Activated T-cell treated with anti-CD3 and anti-CD28 coated beads, Interleukin-2, amount 50 U/mL, for 72 hours (primary cell): ENCODE results near the gene ZCWPW1. TPM values are rescaled to one million over a fixed set of nuclear protein-coding genes. Genes with fewer than 3 reads are reported as not detected.

Experiments used
- ATAC-seq, 2 donors: fragments of 150-1000 bp; cut with Tn5 transposase; replicated peaks in 1 of 2; 2 replicates each; pipeline ENCODE4 v1.10.0; 2021; ENCODE audit warnings: moderate library complexity in 2 of 2, mild to moderate bottlenecking in 1 of 2
- DNase-seq, 2 donors: peaks; one replicate each; pipeline ENCODE4 v3.0.0; 2021 to 2022; ENCODE audit warnings: mixed read lengths in 1 of 2
- H3K27ac Mint-ChIP-seq: one replicate; pipeline ENCODE4 v1.8.0; 2022; ENCODE audit warnings: mild to moderate bottlenecking, moderate library complexity, mixed read lengths
- H3K27me3 Mint-ChIP-seq: one replicate; pipeline ENCODE4 v1.8.0; 2022; ENCODE audit warnings: low read depth, mixed read lengths
- H3K36me3 Mint-ChIP-seq, 2 donors: one replicate each; pipeline ENCODE4 v1.8.0; 2022; ENCODE audit warnings: mixed read lengths in 2 of 2, mild to moderate bottlenecking in 1 of 2; ENCODE audit not compliant: insufficient read depth in 2 of 2
- H3K4me1 Mint-ChIP-seq: one replicate; pipeline ENCODE4 v1.8.0; 2022; ENCODE audit warnings: low read depth, mixed read lengths
- H3K4me3 Mint-ChIP-seq, 2 donors: one replicate each; pipeline ENCODE4 v1.8.0; 2022; ENCODE audit warnings: mild to moderate bottlenecking in 2 of 2, mixed read lengths in 2 of 2, moderate library complexity in 2 of 2
- H3K9me3 Mint-ChIP-seq, 2 donors: one replicate each; pipeline ENCODE4 v1.8.0; 2022; ENCODE audit warnings: mixed read lengths in 2 of 2
- total RNA-seq, 2 donors: library from RNA; stranded (reverse); gene quantifications; one replicate each; pipeline ENCODE4 v1.2.3, GENCODE V29; 2022

The ZCWPW1 gene
- total RNA-seq: 1 to 10 TPM; 5.9 to 6.5 TPM

DNA sequence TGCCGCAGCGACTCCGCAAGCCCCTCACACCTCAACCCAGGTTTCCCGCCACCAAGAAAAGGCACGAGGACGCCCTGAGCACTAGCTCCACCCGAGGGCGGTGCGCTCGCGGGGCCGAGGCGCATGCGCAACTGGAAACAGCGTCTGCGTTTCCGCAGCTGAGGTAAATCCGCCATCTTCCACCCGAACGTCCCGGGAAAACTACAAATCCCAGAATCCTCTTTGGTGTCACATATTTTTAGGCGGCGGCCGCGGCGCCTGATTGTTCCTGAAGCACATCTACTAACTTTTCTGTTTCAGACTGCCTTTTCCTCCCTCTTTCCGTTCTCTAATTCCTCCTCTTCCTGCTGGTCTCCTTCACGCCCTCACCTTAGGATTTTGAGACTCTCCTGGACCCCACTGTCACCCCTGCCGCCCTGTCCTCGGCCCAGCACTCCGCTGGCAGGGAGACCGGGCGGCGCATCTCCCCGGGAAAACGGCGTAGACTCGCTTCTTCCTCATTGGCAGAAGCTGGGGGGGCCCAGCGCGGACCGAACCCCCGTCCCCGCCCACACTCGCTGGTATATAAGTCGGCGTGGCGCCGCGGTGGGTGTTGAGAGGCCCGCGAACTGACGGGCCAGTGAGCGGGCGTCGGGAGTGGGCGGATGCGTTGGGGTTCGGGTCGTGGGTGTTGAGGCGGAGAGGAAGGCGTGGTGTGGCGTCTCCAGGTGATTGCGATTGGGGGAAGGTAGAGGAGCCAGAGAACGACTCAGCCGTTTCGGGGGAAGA is at the start of gene ZCWPW1:
ZCWPW1 (minus strand) TSS at position 505 of the 768 bp plus-strand sequence. CDS start 8,054 bp downstream, outside the sequence.
- ATAC-seq (peak; percentile 55), DNase-seq (peak; percentile 97 to 98)
- Mint-ChIP-seq H3K27ac (peak within 1 kb of the TSS; percentile 98), H3K36me3 (peaks cover 8 to 17% of the 10 kb centered on the region in 2 donors), H3K4me1 (peaks cover 37% of the 10 kb centered on the region), H3K27me3 (no peaks in the 10 kb centered on the region), H3K9me3 (no peaks in the 10 kb centered on the region), H3K4me3 (peak within 1 kb of the TSS; percentile 90 to 94)

GRCh38 chr7:100477871-100478267 is 49.4 kb upstream of the ZCWPW1 start:
- Mint-ChIP-seq H3K36me3 (peaks cover 9 to 11% of the 10 kb centered on the region in 2 donors), H3K27ac (peak overlapping the region; percentile 54), H3K4me1 (peaks cover 54% of the 10 kb centered on the region), H3K9me3 (no peaks in the 10 kb centered on the region), H3K4me3 (peak overlapping the region; percentile 86), H3K27me3 (no peaks in the 10 kb centered on the region)
- DNase-seq: peak in 1 of 2 donors; percentile 28
- ATAC-seq: no peak

DNA sequence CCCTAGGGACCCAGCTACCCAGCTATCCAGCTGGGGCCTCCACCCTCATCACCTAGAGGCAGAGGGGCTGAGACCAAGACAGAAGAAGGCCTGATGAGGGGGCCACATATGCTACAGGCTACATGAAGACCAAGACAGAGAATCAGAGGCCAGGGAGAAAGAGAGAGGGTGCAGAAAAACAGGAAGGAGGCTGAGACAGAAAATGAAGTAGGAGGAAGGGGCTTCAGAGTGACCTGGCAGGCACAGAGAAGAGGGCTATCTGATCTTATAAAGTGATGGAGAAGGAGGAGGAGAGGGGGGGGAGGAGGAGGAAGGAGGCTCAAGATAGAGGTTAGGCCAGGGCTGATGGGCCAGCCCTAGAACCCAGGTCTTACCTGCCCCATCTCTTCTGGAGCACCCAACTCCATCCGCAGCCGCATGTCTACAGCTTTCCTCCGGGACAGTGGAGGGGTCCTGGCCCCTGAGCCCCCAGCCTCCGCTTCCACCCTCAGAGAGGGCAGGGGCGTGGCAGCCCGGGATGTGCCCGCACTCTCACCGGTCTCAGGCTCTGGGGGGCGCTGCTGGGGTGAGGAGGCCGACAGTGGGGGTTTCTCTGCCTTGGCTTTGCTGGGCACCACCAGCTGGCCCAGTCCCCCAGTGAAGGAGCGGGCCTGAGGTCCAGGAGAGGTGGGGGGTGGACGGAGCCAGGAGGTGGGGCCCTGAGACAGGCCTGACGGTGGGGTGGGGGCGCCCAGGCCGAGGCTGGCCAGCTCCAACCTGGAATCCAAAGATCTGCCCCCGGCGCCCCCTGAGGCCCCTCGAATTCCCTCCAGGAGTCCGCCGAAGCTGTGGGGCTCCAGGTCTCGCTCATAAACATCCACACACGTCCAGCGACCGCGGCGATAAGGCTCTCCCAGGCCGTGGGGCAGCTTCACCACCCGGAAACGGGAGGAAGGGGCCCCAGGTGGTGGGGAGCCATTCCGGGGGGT is 48.7 kb upstream of the ZCWPW1 start:
- H3K36me3 Mint-ChIP-seq: peaks cover 9 to 11% of the 10 kb centered on the region in 2 donors
- peak overlapping the region; percentile 86 for H3K4me3 Mint-ChIP-seq
- no peaks in the 10 kb centered on the region for H3K9me3 Mint-ChIP-seq
- peak in 1 of 2 donors; percentile 24 for ATAC-seq
- H3K27me3 Mint-ChIP-seq: no peaks in the 10 kb centered on the region
- H3K27ac Mint-ChIP-seq: peak overlapping the region; percentile 83
- H3K4me1 Mint-ChIP-seq: peaks cover 49% of the 10 kb centered on the region
- DNase-seq: peak; percentile 71 to 73

DNA sequence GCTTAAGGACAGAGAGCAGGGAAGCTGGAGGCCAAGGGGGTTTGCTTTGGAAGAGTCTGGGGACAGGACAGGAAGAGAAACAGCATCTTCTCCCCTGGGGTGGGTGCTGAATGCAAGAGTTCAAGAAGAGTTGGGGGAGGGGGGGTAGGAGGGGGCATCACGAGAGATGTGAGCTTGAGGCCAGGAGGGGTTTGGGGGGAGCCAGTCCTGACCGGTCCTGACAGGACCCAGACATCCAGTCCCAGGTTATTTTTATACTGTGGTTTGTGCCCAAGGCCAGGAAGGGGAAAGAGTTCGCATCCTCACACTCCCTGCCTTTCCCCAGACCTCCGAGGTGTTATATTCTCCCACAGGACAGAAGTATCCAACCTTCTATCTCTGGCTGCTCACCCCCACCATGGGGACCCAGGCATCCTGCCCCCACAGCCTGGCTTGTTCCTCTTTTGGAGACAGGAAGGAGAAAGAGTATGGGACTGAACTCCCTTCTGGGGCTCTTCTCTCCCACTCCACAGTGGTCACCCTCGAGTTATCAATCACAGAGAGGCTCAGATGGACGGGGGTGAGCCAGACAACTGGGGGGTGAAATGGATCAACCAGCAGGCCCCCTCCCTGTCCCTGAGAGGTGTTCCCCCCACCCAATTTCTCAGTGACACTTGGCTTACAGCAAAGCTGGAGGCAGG is 47.7 kb upstream of the ZCWPW1 start:
- Mint-ChIP-seq H3K27me3 (no peaks in the 10 kb centered on the region), H3K36me3 (peaks cover 11% of the 10 kb centered on the region in 2 donors), H3K9me3 (no peaks in the 10 kb centered on the region), H3K4me1 (peaks cover 49% of the 10 kb centered on the region), H3K27ac (peak overlapping the region; percentile 91), H3K4me3 (peak overlapping the region; percentile 86)
- ATAC-seq (no peak), DNase-seq (no peak)

DNA sequence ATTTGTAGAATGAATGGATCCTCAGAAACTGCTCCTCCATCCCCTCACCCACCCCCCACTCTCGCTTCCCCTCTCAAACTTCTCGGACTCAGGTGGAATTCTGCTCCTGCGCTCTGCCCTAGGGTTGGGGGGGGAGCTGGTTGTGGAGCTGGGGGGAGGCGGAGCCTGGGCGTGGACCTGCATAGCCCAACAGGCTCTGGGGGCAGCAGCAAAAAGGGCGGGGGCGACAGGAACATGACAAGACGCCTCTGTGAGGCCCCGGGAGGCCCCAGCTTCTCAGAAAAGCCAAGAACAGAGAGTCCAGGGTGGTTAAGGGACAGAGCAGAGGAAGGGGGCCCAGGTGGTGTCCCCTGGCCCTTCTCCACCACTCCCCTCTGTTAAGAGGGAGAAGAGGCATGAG is 47.0 kb upstream of the ZCWPW1 start:
- DNase-seq (peak; percentile 26 to 35), ATAC-seq (no peak)
- peaks cover 49% of the 10 kb centered on the region for H3K4me1 Mint-ChIP-seq
- peaks cover 11% of the 10 kb centered on the region in 2 donors for H3K36me3 Mint-ChIP-seq
- peak overlapping the region; percentile 86 for H3K4me3 Mint-ChIP-seq
- no peaks in the 10 kb centered on the region for H3K9me3 Mint-ChIP-seq
- H3K27me3 Mint-ChIP-seq: no peaks in the 10 kb centered on the region
- peak overlapping the region; percentile 91 for H3K27ac Mint-ChIP-seq

DNA sequence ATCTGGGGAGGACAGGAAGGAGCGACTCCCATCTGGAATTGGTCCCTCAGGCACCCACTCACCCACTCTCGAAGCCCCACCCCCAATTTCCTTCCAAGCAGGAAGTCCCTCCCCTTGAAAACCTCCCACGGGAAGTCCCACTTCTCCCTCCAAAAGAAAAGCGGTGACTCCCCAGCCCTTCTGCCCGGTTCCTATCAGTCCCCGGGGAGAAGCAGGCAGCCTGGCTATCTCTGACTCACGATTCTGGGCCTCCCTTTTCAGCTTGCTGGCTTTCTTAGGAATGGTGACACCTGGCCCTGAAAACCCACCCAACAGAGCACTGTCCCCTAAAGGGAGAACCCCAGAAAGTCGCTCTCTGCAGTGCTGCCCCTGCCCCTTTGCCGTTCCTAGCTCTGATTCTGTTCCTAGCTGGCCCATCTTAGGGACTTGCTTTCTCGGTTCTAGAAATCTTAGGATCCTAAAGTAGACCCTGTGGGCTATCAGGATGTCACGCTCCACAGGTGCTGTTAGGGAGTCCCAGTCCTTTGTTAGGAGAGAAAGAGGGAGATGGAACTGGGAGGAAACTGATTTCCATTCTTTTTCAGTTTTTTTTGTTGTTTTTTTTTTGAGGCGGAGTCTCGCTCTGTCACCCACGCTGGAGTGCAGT is 44.5 kb upstream of the ZCWPW1 start:
- DNase-seq: no peak
- Mint-ChIP-seq H3K27ac (peak overlapping the region; percentile 89), H3K4me3 (peak overlapping the region in 1 of 2 donors; percentile 1), H3K36me3 (peaks cover 5 to 12% of the 10 kb centered on the region in 2 donors), H3K27me3 (no peaks in the 10 kb centered on the region), H3K9me3 (no peaks in the 10 kb centered on the region), H3K4me1 (peaks cover 51% of the 10 kb centered on the region)
- no peak for ATAC-seq

DNA sequence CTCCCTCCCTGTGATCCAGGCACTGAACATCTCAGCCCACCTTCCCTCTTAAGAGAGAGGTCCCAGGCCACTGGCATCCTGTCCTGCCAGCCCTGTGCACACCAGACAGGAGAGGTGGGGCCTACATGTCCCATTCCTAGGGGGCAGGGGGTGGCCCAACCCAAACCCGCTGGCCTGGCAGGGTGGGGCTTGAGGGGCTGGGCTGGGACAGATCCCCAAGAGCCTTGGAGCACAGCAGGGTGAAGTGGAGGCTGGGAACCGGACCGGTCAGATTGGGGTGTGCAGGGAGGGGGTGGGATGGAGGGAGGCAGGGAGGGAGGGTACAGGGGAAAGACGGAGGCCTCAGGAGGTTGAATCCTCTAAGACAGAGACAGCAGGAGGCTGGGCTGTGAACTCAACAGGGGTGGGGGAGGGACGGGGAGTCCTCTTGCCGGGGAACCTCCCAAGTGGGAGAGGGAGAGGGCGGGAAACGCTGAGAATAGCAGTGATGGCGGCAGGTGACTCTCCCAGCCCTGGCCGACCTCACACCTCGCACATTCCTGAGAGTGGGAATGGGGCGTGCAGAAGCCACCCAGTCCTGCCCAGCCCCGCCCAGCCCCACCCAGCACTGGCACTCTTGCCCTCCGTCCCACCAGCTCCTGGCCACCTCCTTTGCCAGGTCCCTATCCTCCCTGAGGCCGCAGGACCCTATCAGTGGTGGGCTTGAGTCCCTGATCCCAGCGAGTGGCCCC is 43.8 kb upstream of the ZCWPW1 start:
- H3K9me3 Mint-ChIP-seq: no peaks in the 10 kb centered on the region
- H3K4me1 Mint-ChIP-seq: peaks cover 51% of the 10 kb centered on the region
- DNase-seq (no peak), ATAC-seq (no peak)
- H3K27ac Mint-ChIP-seq: peak overlapping the region; percentile 89
- peaks cover 5 to 12% of the 10 kb centered on the region in 2 donors for H3K36me3 Mint-ChIP-seq
- no peaks in the 10 kb centered on the region for H3K27me3 Mint-ChIP-seq
- H3K4me3 Mint-ChIP-seq: no peak overlapping the region

GRCh38 chr7:100471021-100471420 is 42.5 kb upstream of the ZCWPW1 start:
- Mint-ChIP-seq H3K9me3 (no peaks in the 10 kb centered on the region), H3K4me1 (peaks cover 39% of the 10 kb centered on the region), H3K27ac (no peak overlapping the region), H3K4me3 (no peak overlapping the region), H3K36me3 (peaks cover 2 to 12% of the 10 kb centered on the region in 2 donors), H3K27me3 (no peaks in the 10 kb centered on the region)
- no peak for ATAC-seq
- no peak for DNase-seq

GRCh38 chr7:100469227-100470044 is 40.9 kb upstream of the ZCWPW1 start:
- ATAC-seq (peak; percentile 85 to 86), DNase-seq (peak; percentile 80 to 86)
- Mint-ChIP-seq H3K4me1 (peaks cover 25% of the 10 kb centered on the region), H3K9me3 (no peaks in the 10 kb centered on the region), H3K36me3 (peaks cover 0 to 8% of the 10 kb centered on the region in 2 donors), H3K4me3 (no peak overlapping the region), H3K27me3 (no peaks in the 10 kb centered on the region), H3K27ac (no peak overlapping the region)

GRCh38 chr7:100467638-100468373 is 39.3 kb upstream of the ZCWPW1 start:
- Mint-ChIP-seq H3K27ac (no peak overlapping the region), H3K27me3 (no peaks in the 10 kb centered on the region), H3K36me3 (peaks cover 0 to 5% of the 10 kb centered on the region in 2 donors), H3K4me3 (no peak overlapping the region), H3K4me1 (peaks cover 8% of the 10 kb centered on the region), H3K9me3 (no peaks in the 10 kb centered on the region)
- ATAC-seq (no peak), DNase-seq (no peak)
